GM12878 (cell line): ENCODE results near the gene DNAJB14. TPM values are rescaled to one million over a fixed set of nuclear protein-coding genes. Genes with fewer than 3 reads are reported as not detected.

Experiments
- BACH1 ChIP-seq: fragments of 450-650 bp; IDR thresholded peaks from 2 replicates; pipeline ENCODE4 v1.6.1; 2017; ENCODE audit warnings: mild to moderate bottlenecking, borderline replicate concordance
- EP300 ChIP-seq, 2 experiments: fragments of 150-350 bp in 1 of 2; IDR thresholded peaks; 2 replicates each; pipeline ENCODE4 v1.6.1; 2011 to 2012; ENCODE audit warnings: low read depth in 2 of 2, low read length in 2 of 2, borderline replicate concordance in 1 of 2, improper control_type of control experiment in 1 of 2, inconsistent platforms in 1 of 2; ENCODE audit not compliant: control insufficient read depth in 1 of 2
- ETV6 ChIP-seq, 2 experiments: fragments of 450-650 bp in 1 of 2; IDR thresholded peaks in 1 of 2; conservative IDR thresholded peaks in 1 of 2; 2 replicates each; pipeline ENCODE4 v1.6.1; 2014; ENCODE audit warnings: antibody characterized with exemption in 1 of 2, borderline replicate concordance in 1 of 2, low read depth in 1 of 2, mild to moderate bottlenecking in 1 of 2, moderate library complexity in 1 of 2
- IKZF1 ChIP-seq: fragments of 450-650 bp; conservative IDR thresholded peaks from 2 replicates; pipeline ENCODE4 v1.6.1; 2017; ENCODE audit warnings: antibody characterized with exemption, mild to moderate bottlenecking
- IRF4 ChIP-seq: IDR thresholded peaks from 2 replicates; pipeline ENCODE4 v1.6.1; 2011; ENCODE audit warnings: low read depth, low read length
- KDM1A ChIP-seq: fragments of 200-600 bp; sonication (generic); IDR thresholded peaks from 2 replicates; pipeline ENCODE4 v1.6.1; 2016; ENCODE audit warnings: borderline replicate concordance
- KLF5 ChIP-seq: fragments of 450-650 bp; IDR thresholded peaks from 2 replicates; pipeline ENCODE4 v1.6.1; 2014; ENCODE audit warnings: mild to moderate bottlenecking; ENCODE audit not compliant: partially characterized antibody
- PAX5 ChIP-seq: IDR thresholded peaks from 2 replicates; pipeline ENCODE4 v1.6.1; 2011; ENCODE audit warnings: low read depth, low read length, borderline replicate concordance
- SMARCA5 ChIP-seq: fragments of 450-650 bp; IDR thresholded peaks from 2 replicates; pipeline ENCODE4 v1.6.1; 2017; ENCODE audit warnings: mild to moderate bottlenecking
- STAT1 ChIP-seq: fragments of 450-650 bp; conservative IDR thresholded peaks from 2 replicates; pipeline ENCODE4 v1.6.1; 2014; ENCODE audit warnings: antibody characterized with exemption, mild to moderate bottlenecking
- SUZ12 ChIP-seq: fragments of 200-600 bp; sonication (generic); IDR thresholded peaks from one replicate; pipeline ENCODE4 v1.6.1; 2018; ENCODE audit warnings: antibody characterized with exemption, mild to moderate bottlenecking; ENCODE audit not compliant: unreplicated experiment
- polyA plus RNA-seq, 11 experiments: library from polyadenylated mRNA; depleted of rRNA in 4 of 11; unstranded in 6 of 11; stranded (reverse) in 5 of 11; fragments of >200 nt; fragmentation: Nextera tagmentation in 4 of 11; fragmentation: Illumina TruSeq in 1 of 11; extraction: Ambion mirVana in 4 of 11; extraction: Trizol in 1 of 11; gene quantifications; 1 replicate in 1 of 11; 2 replicates in 10 of 11; pipeline versions ENCODE4 v1.2.1 to v1.2.3, GENCODE V29; 2011 to 2016; ENCODE audit warnings: inconsistent platforms in 2 of 11, missing spikeins in 2 of 11, low read depth in 1 of 11
- total RNA-seq, 4 experiments: library from RNA; depleted of rRNA in 3 of 4; stranded (reverse); fragments of >200 nt in 3 of 4; fragmentation: Illumina TruSeq in 1 of 4; extraction: Trizol in 1 of 4; gene quantifications; 2 replicates each; pipeline versions ENCODE4 v1.2.1 to v1.2.3, GENCODE V29; 2013 to 2021
- TF ChIP-seq, protein P1 (sequence below): fragments of 150-350 bp; IDR thresholded peaks from 2 replicates; pipeline ENCODE4 v1.6.1; 2016; ENCODE audit warnings: low read depth, low read length
- TF ChIP-seq, protein P2 (sequence below): fragments of 450-650 bp; IDR thresholded peaks from 2 replicates; pipeline ENCODE4 v1.6.1; 2016; ENCODE audit warnings: mild to moderate bottlenecking
- TF ChIP-seq, protein P3 (sequence below): fragments of 450-650 bp; IDR thresholded peaks from 2 replicates; pipeline ENCODE4 v1.6.1; 2017; ENCODE audit warnings: low read depth, mild to moderate bottlenecking, moderate library complexity
- TF ChIP-seq, protein P4 (sequence below): fragments of 450-650 bp; IDR thresholded peaks from 2 replicates; pipeline ENCODE4 v1.6.1; 2017; ENCODE audit warnings: mild to moderate bottlenecking, moderate library complexity
- TF ChIP-seq, protein P5 (sequence below): IDR thresholded peaks from 2 replicates; pipeline ENCODE4 v1.6.1; 2011; ENCODE audit warnings: low read depth, mild to moderate bottlenecking, low read length, moderate library complexity, borderline replicate concordance; ENCODE audit errors: extremely low read depth

Gene DNAJB14
- total and polyA plus RNA-seq, 10 of the 15 experiments (the other 5 are each of a cell fraction or from before 2014, with no cell fraction given): 9.5 to 49.2 (median 27.8) TPM

DNA sequence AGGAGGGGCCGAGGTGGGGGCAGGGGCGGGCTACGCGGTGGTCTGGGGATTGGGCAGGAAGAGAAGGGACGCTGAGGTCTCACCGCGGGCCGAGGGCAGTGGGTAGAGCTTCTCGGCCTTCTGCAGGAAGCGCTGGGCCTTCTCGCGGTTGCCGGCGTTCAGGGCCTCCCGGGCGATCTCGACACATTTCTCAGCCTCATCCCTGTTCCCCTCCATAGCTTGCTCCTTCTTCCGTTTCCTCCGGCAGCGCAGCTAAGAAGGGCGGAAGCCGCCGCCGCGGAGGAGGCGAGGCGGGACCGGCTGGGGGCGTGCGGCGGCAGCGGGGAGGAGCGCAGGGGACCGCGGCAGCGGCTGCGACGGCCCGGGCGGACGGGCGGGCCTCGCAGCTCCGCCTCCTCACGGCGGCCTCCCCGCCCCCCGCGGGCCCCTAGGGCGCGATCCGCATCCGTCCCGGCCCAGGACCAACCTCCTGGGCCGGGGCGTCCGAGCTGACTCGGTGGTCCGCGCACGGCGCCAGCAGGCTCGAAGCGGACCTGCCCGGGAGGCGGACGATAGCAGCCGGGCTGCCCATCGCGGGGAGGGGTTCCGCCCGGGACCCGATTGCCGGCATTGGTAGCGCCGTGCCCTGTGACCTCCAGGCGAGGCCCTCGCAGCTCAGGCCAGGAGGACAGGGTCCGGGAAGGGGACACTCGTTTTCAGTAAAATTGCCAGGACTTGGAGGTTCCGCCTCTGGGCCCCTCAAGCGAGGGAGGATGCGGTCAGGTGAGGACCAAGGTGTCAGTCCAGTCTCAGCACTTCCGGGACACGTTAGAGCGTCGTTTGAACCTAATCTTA is at the start of gene DNAJB14 (continued):
- TF ChIP-seq ETV6 (conservative IDR thresholded peaks at IDR 0.05 in 1 of 2, IDR thresholded peaks at IDR 0.05 in 1 of 2; ENCODE audit: borderline replicate concordance in 1 of 2, low read depth in 1 of 2) (peak in 1 of 2 experiments; percentile 36; a peak in 1 of 4 replicates), STAT1 (no peak), BACH1 (peak; percentile 90), PAX5 (peak; percentile 8; the same call in 1 of the 2 replicates), IKZF1 (peak; percentile 88), EP300 (IDR thresholded peaks at IDR 0.05; ENCODE audit: borderline replicate concordance in 1 of 2, control insufficient read depth in 1 of 2, low read depth in 2 of 2, low read length in 2 of 2) (0 out of 4 replicates have a peak, but pooled peaks of 1 of the 2 experiments have one; percentile 30), KLF5 (peak; percentile 48), SMARCA5 (peak; percentile 76; the same call in 1 of the 2 replicates), KDM1A (no peak), SUZ12 (no peak), IRF4 (no peak)
- TF ChIP-seq, protein P1, sequence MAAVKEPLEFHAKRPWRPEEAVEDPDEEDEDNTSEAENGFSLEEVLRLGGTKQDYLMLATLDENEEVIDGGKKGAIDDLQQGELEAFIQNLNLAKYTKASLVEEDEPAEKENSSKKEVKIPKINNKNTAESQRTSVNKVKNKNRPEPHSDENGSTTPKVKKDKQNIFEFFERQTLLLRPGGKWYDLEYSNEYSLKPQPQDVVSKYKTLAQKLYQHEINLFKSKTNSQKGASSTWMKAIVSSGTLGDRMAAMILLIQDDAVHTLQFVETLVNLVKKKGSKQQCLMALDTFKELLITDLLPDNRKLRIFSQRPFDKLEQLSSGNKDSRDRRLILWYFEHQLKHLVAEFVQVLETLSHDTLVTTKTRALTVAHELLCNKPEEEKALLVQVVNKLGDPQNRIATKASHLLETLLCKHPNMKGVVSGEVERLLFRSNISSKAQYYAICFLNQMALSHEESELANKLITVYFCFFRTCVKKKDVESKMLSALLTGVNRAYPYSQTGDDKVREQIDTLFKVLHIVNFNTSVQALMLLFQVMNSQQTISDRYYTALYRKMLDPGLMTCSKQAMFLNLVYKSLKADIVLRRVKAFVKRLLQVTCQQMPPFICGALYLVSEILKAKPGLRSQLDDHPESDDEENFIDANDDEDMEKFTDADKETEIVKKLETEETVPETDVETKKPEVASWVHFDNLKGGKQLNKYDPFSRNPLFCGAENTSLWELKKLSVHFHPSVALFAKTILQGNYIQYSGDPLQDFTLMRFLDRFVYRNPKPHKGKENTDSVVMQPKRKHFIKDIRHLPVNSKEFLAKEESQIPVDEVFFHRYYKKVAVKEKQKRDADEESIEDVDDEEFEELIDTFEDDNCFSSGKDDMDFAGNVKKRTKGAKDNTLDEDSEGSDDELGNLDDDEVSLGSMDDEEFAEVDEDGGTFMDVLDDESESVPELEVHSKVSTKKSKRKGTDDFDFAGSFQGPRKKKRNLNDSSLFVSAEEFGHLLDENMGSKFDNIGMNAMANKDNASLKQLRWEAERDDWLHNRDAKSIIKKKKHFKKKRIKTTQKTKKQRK: no peak
- TF ChIP-seq, protein P2, sequence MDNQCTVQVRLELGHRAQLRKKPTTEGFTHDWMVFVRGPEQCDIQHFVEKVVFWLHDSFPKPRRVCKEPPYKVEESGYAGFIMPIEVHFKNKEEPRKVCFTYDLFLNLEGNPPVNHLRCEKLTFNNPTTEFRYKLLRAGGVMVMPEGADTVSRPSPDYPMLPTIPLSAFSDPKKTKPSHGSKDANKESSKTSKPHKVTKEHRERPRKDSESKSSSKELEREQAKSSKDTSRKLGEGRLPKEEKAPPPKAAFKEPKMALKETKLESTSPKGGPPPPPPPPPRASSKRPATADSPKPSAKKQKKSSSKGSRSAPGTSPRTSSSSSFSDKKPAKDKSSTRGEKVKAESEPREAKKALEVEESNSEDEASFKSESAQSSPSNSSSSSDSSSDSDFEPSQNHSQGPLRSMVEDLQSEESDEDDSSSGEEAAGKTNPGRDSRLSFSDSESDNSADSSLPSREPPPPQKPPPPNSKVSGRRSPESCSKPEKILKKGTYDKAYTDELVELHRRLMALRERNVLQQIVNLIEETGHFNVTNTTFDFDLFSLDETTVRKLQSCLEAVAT: no peak
- TF ChIP-seq, protein P3, sequence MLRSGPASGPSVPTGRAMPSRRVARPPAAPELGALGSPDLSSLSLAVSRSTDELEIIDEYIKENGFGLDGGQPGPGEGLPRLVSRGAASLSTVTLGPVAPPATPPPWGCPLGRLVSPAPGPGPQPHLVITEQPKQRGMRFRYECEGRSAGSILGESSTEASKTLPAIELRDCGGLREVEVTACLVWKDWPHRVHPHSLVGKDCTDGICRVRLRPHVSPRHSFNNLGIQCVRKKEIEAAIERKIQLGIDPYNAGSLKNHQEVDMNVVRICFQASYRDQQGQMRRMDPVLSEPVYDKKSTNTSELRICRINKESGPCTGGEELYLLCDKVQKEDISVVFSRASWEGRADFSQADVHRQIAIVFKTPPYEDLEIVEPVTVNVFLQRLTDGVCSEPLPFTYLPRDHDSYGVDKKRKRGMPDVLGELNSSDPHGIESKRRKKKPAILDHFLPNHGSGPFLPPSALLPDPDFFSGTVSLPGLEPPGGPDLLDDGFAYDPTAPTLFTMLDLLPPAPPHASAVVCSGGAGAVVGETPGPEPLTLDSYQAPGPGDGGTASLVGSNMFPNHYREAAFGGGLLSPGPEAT: no peak
- TF ChIP-seq, protein P4, sequence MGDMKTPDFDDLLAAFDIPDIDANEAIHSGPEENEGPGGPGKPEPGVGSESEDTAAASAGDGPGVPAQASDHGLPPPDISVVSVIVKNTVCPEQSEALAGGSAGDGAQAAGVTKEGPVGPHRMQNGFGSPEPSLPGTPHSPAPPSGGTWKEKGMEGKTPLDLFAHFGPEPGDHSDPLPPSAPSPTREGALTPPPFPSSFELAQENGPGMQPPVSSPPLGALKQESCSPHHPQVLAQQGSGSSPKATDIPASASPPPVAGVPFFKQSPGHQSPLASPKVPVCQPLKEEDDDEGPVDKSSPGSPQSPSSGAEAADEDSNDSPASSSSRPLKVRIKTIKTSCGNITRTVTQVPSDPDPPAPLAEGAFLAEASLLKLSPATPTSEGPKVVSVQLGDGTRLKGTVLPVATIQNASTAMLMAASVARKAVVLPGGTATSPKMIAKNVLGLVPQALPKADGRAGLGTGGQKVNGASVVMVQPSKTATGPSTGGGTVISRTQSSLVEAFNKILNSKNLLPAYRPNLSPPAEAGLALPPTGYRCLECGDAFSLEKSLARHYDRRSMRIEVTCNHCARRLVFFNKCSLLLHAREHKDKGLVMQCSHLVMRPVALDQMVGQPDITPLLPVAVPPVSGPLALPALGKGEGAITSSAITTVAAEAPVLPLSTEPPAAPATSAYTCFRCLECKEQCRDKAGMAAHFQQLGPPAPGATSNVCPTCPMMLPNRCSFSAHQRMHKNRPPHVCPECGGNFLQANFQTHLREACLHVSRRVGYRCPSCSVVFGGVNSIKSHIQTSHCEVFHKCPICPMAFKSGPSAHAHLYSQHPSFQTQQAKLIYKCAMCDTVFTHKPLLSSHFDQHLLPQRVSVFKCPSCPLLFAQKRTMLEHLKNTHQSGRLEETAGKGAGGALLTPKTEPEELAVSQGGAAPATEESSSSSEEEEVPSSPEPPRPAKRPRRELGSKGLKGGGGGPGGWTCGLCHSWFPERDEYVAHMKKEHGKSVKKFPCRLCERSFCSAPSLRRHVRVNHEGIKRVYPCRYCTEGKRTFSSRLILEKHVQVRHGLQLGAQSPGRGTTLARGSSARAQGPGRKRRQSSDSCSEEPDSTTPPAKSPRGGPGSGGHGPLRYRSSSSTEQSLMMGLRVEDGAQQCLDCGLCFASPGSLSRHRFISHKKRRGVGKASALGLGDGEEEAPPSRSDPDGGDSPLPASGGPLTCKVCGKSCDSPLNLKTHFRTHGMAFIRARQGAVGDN: peak; percentile 82
- TF ChIP-seq, protein P5, sequence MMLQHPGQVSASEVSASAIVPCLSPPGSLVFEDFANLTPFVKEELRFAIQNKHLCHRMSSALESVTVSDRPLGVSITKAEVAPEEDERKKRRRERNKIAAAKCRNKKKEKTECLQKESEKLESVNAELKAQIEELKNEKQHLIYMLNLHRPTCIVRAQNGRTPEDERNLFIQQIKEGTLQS: no peak
